GM18508 (cell line): ENCODE results near the gene FOXA3.

Source experiments
- ATAC-seq: cut with Tn5 transposase; IDR thresholded peaks from one replicate; pipeline ENCODE4 v1.9.1; 2021; ENCODE audit warnings: moderate number of reproducible peaks; ENCODE audit not compliant: insufficient read depth, unreplicated experiment

The FOXA3 gene

DNA sequence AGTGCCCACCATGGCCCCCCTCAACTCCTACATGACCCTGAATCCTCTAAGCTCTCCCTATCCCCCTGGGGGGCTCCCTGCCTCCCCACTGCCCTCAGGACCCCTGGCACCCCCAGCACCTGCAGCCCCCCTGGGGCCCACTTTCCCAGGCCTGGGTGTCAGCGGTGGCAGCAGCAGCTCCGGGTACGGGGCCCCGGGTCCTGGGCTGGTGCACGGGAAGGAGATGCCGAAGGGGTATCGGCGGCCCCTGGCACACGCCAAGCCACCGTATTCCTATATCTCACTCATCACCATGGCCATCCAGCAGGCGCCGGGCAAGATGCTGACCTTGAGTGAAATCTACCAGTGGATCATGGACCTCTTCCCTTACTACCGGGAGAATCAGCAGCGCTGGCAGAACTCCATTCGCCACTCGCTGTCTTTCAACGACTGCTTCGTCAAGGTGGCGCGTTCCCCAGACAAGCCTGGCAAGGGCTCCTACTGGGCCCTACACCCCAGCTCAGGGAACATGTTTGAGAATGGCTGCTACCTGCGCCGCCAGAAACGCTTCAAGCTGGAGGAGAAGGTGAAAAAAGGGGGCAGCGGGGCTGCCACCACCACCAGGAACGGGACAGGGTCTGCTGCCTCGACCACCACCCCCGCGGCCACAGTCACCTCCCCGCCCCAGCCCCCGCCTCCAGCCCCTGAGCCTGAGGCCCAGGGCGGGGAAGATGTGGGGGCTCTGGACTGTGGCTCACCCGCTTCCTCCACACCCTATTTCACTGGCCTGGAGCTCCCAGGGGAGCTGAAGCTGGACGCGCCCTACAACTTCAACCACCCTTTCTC is 8.2 kb downstream of the FOXA3 start:
- ATAC-seq, result no peak

DNA sequence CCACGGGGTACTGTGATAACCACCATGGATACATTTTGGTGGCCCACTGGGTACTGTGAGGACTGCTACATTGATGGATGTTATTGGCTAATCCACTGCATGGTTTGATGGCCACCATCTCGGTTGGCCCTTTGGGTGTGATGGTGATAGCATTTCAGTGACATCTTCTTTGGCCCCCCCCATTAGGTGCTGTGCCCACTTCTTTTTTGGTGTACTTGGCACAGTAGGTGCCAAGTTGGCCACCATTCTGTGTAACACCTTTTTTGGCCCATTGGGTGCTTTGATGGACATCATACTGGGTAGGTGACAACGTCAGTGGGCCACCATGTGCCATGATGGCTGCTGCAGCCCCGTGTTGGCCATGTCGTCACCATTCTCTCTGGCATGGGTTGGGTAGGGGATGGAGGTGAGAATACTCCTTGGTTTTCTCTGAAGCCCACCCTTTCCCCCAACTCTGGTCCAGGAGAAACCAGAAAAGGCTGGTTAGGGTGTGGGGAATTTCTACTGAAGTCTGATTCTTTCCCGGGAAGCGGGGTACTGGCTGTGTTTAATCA is 9.2 kb downstream of the FOXA3 start:
- ATAC-seq, result no peak

DNA sequence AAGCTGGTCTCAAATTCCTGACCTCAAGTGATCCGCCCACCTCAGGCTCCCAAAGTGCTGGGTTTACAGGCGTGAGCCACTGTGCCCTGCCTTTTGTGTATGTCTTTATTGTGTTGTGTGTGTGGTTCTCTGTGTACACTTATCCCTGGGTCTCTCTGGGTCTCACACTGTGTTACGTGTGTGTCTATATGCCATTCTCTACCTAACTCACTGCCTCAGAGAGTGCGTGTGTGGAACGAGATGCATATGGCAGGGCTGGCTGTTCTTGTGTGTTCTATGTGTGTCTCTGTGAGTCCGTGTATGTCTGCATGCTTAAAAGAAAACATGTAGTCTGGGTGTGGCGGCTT is 10.5 kb downstream of the FOXA3 start:
- no peak for ATAC-seq

DNA sequence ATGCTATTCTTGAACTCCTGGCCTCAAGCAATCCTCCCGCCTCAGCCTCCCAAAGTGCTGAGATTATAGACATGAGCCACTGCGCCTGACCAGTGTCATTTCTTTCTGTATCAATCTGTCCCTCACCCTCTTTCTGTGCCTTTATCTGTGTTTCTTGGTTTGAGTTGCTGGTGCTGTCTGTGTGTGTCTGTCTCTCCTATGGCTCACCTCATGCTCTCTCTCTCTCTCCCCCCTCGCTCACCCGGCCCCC is 12.0 kb downstream of the FOXA3 start:
- no peak for ATAC-seq

DNA sequence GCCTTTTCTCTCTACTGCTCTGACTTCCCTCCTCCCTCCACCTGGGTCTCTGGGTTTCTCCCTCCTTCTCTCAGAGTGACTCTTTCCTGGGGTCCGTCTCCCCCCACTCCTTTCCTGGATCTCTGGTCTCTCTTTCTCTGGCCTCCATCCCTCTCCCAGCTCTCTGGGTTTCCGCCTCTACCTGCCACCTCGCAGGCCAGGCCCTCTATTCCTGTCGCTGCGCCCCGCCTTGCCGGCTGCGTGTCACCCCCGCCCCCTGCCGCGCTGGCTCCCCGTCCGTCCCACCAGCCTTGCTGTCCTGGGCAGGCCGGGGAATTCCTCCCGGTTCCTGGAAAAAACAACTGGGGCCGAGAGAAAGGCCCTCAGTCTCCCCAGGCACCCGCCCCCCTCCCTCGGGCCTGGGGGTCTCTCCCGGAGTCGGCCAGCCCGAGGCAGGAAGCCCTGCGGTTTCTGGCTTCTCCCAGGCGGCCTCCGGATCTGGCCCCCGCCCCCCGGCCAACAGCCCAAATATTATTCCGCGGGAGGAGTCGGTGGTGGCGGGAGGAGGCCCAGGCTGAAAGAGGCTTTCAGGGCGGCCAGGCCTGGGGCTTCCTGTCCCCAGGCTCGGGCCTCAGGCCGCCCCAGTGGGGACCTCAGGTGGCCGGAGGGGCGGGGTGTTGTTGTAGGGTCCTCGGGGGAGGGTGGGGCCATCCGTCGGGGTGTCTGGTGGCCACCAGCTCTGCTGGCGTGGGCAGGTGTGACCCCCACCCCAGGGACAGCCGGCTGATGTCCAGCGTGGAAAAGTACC is 12.5 kb downstream of the FOXA3 start:
- no peak for ATAC-seq

DNA sequence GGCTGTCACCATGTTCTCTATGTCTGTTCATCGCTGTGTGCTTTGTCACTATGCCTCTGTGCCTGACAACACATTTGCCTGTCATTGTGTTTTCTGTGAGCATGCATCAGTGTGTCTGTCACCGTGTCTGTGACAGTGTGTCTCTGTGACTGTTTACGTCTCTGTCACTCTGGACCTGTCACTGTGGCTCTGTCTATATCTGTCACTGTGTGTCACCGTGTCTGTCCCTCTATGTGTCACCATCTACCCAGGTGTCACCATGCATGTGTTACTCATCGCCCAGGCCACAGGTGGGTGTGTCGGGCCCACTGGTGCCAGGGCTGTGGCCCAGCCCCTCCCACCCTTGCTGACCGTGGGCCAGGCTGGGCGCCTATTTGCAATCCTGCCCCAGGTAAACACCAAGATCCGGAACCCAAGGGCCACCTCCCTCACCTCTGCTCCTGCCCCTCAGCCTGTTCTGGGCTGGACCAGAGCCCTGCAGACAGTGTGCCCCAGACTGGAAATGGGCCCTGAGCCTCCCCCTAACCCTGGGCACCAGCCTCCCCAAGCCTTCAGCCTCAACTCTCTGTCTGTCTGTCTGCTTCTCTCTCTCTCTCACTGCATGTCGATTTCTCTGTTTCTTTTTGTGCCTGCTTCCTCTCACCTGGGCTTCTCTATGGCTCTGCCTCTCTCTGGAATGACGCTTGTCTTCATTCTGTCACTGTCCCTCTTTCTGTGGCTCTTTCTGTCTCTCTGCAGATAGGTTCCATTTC is 14.1 kb downstream of the FOXA3 start:
- no peak for ATAC-seq

DNA sequence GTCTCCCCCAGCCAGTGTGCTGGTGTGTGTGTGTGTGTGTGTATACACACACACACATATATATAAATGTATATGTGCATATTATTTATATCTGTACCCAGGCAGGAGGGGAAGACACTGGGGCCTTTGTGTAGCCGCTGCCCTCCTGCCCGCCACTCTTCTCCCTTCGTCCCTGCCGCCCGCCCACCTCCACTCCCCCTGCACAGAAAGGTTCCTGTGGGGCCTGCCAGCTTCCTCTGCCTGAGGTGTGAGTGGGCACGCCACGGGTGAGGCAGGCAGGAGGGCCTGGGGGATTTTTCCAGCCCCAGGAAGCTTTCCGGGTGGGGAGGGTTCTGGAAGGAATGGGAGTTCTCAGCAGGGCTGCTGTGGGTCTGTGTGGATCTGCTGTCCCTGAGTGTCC is 14.9 kb downstream of the FOXA3 start:
- no peak for ATAC-seq

DNA sequence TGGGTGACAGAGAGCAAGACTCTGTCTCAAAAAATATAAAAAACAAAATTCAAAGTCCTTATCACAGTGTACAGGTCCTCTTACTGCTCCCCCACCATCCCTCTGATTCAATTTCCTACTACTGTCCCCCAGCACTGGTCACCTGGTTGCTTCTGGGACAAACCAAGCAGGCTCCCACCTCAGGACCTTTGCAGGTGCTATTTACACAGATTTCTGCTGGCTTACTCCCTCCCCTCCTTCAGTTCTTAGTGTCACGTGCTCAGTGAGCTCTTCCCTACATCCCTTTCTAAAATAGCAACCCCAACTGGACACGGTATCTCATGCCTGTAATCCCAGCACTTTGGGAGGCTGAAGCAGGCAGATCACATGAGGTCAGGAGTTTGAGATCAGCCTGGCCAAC is 15.8 kb downstream of the FOXA3 start:
- no peak for ATAC-seq

DNA sequence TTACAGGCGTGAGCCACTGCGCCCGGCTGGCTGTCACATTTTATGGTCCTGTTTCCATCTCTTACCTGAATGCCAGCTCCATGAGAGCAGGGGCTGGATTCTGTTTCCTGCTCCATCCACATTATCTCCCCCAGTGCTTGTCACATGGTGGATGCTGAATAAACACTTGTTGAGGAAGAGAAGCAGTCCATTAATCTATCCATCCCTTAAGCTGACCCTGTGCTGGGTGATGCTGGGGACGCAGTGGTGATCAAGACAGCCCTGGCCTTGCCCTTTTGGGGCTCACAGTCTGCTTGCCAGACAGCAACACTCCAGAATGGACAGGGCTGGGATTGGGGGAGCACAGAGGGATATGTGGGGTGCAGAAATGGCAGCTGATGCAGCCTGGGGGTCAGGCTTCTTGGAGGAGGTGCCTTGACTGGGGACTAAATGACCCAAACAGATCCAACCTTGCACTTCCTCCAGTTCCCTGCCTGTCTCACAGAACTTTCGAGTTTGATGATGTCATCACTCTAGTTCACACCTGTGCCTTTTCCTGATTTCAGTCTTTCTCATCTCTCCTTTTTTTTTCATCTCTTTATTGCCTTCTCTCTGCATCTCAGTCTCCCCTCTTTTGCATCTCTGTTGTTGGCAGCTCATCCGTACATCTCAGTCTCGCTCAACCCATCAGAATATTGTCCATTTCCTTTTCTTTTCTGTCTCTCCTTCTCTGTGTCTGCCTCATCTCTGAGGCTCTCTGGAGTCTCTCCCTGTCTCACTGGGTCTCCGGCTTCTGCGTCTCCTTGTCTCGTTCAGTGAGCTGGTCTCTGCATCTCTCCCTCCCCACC is 17.2 kb downstream of the FOXA3 start:
- no peak for ATAC-seq

DNA sequence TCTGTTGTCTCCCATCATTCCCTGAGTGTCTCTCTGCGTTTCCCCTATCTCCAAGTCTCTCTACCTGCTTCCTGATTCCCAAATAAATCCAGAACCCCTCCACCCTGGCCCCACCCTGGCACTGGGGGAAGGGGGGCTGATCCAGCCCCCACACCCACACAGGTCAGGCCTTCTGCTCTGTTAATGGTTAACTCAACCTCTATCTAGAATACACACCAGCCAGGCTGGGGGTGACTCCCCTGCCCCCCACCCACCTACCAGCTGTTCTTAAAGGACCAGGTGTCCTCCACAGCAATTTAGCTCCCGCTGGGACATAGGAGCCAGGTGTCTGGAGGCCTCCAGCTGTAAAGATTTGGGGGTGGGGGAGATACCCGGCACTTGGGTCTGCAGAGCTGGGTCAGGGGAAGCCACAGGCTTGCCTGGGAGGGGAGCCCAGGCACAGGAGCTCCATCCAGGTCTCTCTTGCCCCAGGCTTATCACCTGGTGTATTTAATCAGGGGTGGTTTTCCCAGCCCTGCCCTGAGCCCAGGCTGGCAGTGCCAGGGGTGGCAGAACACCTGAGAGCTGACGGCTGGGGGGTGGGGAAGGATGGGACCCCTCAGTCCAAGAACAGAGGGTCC is 17.9 kb downstream of the FOXA3 start:
- ATAC-seq, result no peak

DNA sequence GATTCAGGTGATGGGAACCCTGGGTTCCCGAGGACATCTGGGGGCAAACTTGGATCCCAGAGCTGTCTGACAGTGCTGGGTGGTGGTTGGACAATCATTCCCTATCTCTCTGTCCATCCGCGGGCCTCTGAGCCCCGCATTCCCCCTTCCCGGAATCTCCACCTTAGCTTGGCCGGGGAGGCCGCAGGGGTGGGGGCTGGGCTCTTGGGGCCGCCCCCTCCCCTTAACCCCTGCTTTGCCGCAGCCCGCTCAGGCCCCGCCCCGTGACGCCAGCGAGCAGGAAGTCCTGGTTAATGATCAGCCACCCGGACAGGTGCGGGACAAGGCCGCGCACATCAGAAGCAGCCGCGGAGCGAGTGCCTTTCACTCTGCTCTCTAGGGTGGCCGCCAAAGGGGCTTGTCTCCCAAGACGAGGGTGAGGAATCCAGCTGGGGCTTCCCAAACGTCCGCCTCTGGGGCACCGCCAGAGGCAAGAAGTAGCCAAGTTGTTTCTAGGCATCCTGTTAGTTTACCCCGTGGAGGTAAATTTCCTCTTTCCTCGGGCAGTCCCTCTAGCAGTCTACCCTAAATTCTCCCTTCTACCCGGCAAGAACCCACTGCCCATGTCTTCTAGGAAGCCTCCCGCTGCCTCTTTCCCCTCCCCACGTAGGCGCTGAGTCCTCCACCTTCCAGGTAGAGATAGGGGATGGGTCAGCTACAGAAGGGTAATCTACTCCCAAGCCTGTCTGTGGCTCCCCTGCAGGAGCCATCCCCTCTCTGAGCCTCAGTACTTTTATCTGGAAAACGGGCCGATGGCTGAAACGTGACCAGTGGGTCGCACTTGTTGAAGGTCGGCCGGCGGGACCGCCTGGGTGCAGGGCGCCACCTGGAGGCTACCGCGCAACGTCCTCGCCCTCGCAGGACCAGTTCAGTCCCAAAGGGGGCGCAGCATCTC is 18.8 kb downstream of the FOXA3 start:
- ATAC-seq, result no peak

DNA sequence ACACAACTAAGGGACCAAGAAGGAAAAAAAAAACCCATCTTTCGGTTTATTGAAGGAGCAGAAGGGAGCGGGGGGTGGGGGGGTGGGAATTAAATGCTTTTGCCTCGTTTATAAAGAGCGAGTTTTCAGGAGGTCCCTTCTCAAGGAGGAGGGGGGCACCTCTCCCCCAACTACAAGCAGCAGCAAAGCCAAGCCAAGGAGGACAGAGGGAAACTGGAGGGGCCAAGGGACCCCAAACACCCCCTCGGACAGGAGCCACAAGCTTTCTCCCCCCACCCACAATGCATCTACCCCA is 19.4 kb downstream of the FOXA3 start:
- no peak for ATAC-seq

DNA sequence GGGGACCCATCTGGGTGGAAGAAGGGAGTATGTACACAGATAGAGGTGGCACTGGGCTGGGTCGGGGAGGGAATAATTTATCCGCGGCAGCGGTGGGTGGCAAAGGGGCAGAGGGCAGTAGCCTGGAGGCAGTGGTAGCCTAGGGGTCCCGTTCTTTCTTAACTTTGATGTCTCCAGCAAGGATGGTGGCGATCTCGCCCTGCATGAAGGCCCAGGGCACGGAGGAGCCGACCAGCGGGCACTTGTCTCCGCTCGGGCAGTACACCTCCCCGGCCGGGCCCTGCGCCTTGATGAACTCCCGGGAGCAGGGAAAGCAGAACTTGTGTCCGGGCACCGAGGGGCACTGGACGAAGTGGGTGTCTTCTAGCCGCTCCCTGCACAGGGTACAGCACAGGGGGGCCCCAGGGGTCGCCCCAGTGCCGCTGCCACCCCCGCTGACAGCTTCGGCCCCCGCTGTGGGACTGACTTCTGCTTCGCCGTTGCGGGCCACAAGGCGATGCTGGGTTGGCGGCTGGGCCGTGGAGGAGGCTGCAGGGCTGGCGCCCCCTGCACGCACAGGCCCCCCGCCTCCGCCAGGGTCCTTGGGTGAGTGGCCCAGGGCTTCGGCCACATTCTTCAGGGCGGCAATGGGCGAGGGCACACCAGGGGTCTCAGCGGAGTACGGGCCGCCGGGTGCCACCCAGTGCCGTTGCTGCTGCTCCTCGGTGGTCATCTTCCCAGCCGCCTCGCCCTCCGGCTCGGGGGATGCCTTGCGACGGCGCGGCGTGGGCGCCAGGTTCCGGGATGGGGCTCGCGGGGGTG is 20.0 kb downstream of the FOXA3 start:
- no peak for ATAC-seq

DNA sequence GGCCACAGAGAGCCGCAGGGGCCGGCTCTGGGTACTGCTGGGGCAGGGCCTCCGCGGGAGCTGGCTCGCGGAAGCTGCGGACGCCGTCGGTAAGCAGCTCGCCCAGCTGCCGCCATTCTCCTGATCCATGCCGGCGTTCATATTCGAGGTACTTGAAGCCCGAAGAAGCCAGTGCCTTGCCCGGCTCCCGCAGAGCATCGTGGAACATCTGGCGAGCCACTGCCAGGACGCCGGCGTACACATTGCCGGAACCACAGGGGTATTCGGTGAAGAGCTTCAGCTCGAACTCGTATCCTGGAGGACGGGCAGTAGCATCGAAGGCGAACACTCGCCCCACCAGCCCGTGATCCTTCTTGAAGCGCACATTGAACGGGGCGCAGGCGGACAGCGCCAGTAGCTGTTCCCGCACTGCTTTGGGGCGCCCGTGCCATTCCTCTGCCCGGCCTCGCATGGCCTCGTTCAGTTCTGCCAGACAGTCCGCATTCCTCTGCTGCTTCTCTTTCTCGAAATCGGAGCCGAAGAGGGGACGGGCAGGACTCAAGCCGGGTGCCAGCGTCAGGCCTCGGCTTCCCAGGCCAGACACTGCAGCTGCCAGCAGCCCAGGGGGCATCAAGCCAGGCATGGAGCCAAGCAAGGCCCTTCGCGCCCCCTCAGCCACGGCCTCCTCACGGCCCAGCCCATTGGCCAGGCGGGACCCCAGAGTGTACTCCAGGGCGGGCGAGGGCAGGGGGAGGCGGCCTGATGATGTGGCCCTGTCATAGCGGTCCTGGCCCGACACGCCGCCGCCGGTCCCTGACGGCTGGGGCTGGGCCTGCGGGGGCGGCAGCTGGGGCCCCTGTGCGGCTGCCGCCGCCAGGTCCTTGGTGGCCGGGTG is 20.8 kb downstream of the FOXA3 start:
- ATAC-seq, result no peak

DNA sequence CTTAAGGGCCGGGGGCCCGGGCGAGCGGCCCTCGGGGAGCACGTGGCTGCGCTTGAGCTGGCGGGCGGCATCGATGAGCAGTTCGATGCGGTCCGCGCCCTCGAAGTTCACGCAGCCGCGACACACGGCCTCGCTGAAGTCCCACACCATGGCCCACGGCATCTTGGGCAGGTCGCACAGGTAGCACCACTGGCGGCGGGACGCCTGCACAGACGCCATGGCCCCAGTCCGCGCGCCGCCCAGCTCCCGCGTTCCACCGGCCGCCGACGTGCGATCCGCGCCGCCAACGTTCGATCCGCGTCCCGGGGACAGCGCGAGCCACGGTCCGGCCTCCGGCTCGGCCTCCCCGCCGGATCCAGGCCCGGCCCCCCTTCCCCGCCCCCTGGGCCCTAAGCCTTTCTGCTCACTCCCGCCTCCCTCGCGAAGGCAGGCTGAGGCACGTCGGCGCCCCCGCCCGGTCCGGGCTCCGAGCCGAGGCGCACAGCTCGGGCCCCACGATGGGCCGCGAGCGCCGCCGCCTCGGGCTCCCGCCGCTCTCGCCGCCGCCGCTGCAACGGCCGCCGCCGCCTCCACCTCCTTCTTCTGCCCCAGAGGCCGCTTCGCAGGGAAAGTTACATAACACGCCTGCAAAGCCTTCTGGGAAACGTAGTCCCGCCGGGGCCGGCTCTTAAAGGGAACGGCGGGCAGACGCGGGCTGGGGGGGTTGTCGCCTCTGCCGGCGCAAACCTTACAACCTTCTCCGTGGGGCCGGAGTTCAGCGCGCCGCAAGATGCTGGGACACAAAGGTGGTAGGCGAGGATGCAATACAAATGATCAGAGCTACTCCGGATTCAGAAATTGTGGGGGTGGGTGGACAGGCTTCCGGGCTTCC is 21.7 kb downstream of the FOXA3 start, which contains the start of gene IRF2BP1:
IRF2BP1 (minus strand) TSS at position 586 of the 871 bp plus-strand sequence; CDS start at position 219, 367 bp downstream.
- ATAC-seq, result no peak
